HFF-Myc (cell line): ENCODE measurements around the gene NAT10.
"Not testable (repeated sequence)": the region's sequence is repeated elsewhere in the genome, so short reads cannot be mapped to it uniquely, and the experiment has no call there.

ENCODE experiments used
- DNase-seq: peaks from one replicate; pipeline ENCODE4 v3.0.0-alpha.2; 2011; ENCODE audit warnings: low read depth; ENCODE audit errors: extremely low read depth
- H3K4me3 ChIP-seq: replicated peaks from 2 replicates; pipeline ENCODE4 v1.5.1; 2011; ENCODE audit warnings: low read depth, mild to moderate bottlenecking, control low read depth, low read length
- TF ChIP-seq, protein P1 (sequence below): IDR thresholded peaks from 2 replicates; pipeline ENCODE4 v1.5.1; 2012; ENCODE audit warnings: mild to moderate bottlenecking, low read depth, low read length, control low read depth; ENCODE audit errors: missing control alignments

The NAT10 gene

GRCh38 chr11:34080609-34081008 lies 24.8 kb upstream of the NAT10 start:
- DNase-seq, result no peak
- TF ChIP-seq, protein P1, sequence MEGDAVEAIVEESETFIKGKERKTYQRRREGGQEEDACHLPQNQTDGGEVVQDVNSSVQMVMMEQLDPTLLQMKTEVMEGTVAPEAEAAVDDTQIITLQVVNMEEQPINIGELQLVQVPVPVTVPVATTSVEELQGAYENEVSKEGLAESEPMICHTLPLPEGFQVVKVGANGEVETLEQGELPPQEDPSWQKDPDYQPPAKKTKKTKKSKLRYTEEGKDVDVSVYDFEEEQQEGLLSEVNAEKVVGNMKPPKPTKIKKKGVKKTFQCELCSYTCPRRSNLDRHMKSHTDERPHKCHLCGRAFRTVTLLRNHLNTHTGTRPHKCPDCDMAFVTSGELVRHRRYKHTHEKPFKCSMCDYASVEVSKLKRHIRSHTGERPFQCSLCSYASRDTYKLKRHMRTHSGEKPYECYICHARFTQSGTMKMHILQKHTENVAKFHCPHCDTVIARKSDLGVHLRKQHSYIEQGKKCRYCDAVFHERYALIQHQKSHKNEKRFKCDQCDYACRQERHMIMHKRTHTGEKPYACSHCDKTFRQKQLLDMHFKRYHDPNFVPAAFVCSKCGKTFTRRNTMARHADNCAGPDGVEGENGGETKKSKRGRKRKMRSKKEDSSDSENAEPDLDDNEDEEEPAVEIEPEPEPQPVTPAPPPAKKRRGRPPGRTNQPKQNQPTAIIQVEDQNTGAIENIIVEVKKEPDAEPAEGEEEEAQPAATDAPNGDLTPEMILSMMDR, result no peak
- no peak overlapping the region for H3K4me3 ChIP-seq

DNA sequence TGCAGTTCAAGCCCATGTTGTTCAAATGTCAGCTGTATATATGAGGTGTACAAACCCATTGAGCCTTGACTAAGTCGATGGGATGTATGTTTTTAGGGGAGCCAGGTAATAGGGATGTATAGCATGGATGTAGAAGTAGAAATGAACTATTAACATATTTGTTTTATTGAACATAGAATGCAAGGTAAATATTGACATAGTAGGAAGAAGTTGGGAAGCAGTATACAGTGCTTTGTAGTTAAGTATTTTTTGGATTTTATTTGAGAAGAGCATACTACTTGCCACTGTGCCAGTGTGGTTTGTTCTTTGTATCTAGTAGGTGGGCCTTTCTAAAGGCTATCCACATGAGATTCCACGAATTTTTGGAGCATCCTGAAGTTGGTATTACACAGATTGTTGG lies 20.8 kb upstream of the NAT10 start:
- no peak for DNase-seq

GRCh38 chr11:34086554-34087283 lies 18.7 kb upstream of the NAT10 start:
- no peak overlapping the region for H3K4me3 ChIP-seq
- TF ChIP-seq, protein P1, result no peak
- no peak for DNase-seq

More for the DNA sequence above, 20.8 kb upstream of the NAT10 start:
- TF ChIP-seq, protein P1, result no peak
- H3K4me3 ChIP-seq, result no peak overlapping the region

- TF ChIP-seq, protein P1, result no peak
- no peak overlapping the region for H3K4me3 ChIP-seq
- DNase-seq, result no peak
These were observed 13.6 kb upstream of the NAT10 start for GRCh38 chr11:34091825-34092224.

- DNase-seq, H3K4me3 ChIP-seq: not testable (repeated sequence)
These were observed 10.5 kb upstream of the NAT10 start for GRCh38 chr11:34094900-34095299.

DNA sequence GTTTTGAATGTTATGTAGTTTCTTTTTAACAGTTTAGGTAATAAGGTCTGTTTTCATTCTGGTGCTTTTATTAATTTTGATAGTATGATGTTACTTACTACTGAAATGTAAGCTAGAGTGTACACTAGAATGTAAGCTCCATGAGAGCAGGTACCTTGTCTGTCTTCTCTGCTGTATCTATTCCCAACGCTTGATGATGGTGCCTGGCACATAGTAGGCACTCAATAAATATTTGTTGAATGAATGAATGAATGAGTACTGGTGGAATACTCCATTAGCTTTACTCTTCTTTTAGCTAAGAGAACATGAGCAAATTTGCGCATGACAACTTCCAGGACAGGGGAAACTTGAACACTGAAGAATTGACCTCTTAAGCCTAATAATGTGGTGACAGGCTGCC lies 6.6 kb upstream of the NAT10 start:
- no peak for DNase-seq
- TF ChIP-seq, protein P1, result no peak
- H3K4me3 ChIP-seq, result no peak overlapping the region

- TF ChIP-seq, protein P1, result no peak
- peak overlapping the region; percentile 73 for H3K4me3 ChIP-seq
- no peak for DNase-seq
These were observed 750 bp upstream of the NAT10 start for GRCh38 chr11:34104680-34105078.
